ENCODE data around the gene RIN2. TPM values are rescaled to one million over a fixed set of nuclear protein-coding genes. Genes with fewer than 3 reads are reported as not detected.
"Not testable (repeated sequence)": the region's sequence is repeated elsewhere in the genome, so short reads cannot be mapped to it uniquely, and the experiment has no call there.

RIN2 gene
- total RNA-seq, 4 donors from 2014 or later, result 64.5 to 89.4 (median 77.5) TPM

- no peak for TF ChIP-seq CTCF (IDR thresholded peaks at IDR 0.05)
- TF ChIP-seq POLR2A (IDR thresholded peaks at IDR 0.05), result no peak
- WGBS, 2 donors, result 40 to 41% methylated on average over 5 of the region's 5 CpGs
- no peaks in the 10 kb centered on the region for H3K27me3 ChIP-seq
- intact Hi-C loops (cut with DNase I), result no loop called here
- H3K27ac ChIP-seq, result peak overlapping the region; percentile 18 to 72 (median 54)
- H3K4me1 ChIP-seq, result peaks cover 17 to 21% of the 10 kb centered on the region in 2 donors
- no peak overlapping the region for H3K4me3 ChIP-seq (replicated peaks in 1 of 3)
- no peaks in the 10 kb centered on the region for H3K36me3 ChIP-seq
- no peaks in the 10 kb centered on the region for H3K9me3 ChIP-seq
- DNase-seq, result peak; percentile 66
Observed at GRCh38 chr20:19750907-19751636, 7.0 kb upstream of the RIN2 start.

- H3K9me3 ChIP-seq; H3K36me3 ChIP-seq; intact Hi-C loops (cut with DNase I); H3K27ac ChIP-seq; DNase-seq; H3K4me3 ChIP-seq (replicated peaks in 1 of 3); H3K27me3 ChIP-seq: not testable (repeated sequence)
- 96 to 98% methylated on average over 7 to 12 of the region's 14 CpGs for WGBS, 2 donors
- H3K4me1 ChIP-seq, result peaks cover 24 to 32% of the 10 kb centered on the region in 2 donors
Observed at GRCh38 chr20:19754201-19754600, 3.9 kb upstream of the RIN2 start.

GRCh38 chr20:19756761-19757486 is 1.1 kb upstream of the RIN2 start:
- H3K4me3 ChIP-seq (replicated peaks in 1 of 3), result peak overlapping the region in 2 of 3 donors; percentile 8 to 53
- H3K4me1 ChIP-seq, result peaks cover 19 to 37% of the 10 kb centered on the region in 2 donors
- peak in 1 of 6 experiments; percentile 9 for TF ChIP-seq CTCF (IDR thresholded peaks at IDR 0.05)
- no peak for TF ChIP-seq POLR2A (IDR thresholded peaks at IDR 0.05)
- H3K9me3 ChIP-seq, result no peaks in the 10 kb centered on the region
- H3K27me3 ChIP-seq, result no peaks in the 10 kb centered on the region
- DNase-seq, result peak in 1 of 2 donors; percentile 22
- intact Hi-C loops (cut with DNase I), result no loop called here
- WGBS, 2 donors, result 13 to 14% methylated on average over 22 of the region's 22 CpGs
- peak overlapping the region; percentile 97 to 99 (median 97) for H3K27ac ChIP-seq
- no peaks in the 10 kb centered on the region for H3K36me3 ChIP-seq

- 0 to 1% methylated on average over 26 to 29 of the region's 45 CpGs for WGBS, 2 donors
- peak overlapping the region; percentile 97 to 99 (median 97) for H3K27ac ChIP-seq
- no peaks in the 10 kb centered on the region for H3K27me3 ChIP-seq
- H3K4me3 ChIP-seq (replicated peaks in 1 of 3), result peak overlapping the region; percentile 34 to 59 (median 53)
- H3K9me3 ChIP-seq, result no peaks in the 10 kb centered on the region
- H3K36me3 ChIP-seq, result no peaks in the 10 kb centered on the region
- no peak for TF ChIP-seq CTCF (IDR thresholded peaks at IDR 0.05)
- peak in 1 of 2 donors; percentile 77 for TF ChIP-seq POLR2A (IDR thresholded peaks at IDR 0.05)
- intact Hi-C loops (cut with DNase I), result no loop called here
- peak; percentile 99 for DNase-seq
- H3K4me1 ChIP-seq, result peaks cover 23 to 44% of the 10 kb centered on the region in 2 donors
Observed at GRCh38 chr20:19757487-19758132, 448 bp upstream of the RIN2 start.

- WGBS, 2 donors, result 0 to 3% methylated on average over 26 to 30 of the region's 54 CpGs
- DNase-seq, result peak; percentile 82 to 86
- H3K4me1 ChIP-seq, result peaks cover 23 to 44% of the 10 kb centered on the region in 2 donors
- H3K27ac ChIP-seq, result peak overlapping the region; percentile 97 to 99 (median 97)
- H3K36me3 ChIP-seq, result no peaks in the 10 kb centered on the region
- H3K4me3 ChIP-seq (replicated peaks in 1 of 3), result peak overlapping the region; percentile 34 to 86 (median 53)
- H3K9me3 ChIP-seq, result no peaks in the 10 kb centered on the region
- intact Hi-C loops (cut with DNase I), result no loop called here
- H3K27me3 ChIP-seq, result no peaks in the 10 kb centered on the region
- TF ChIP-seq CTCF (IDR thresholded peaks at IDR 0.05), result peak in 1 of 6 experiments; percentile 6
- TF ChIP-seq POLR2A (IDR thresholded peaks at IDR 0.05), result peak in 1 of 2 donors; percentile 22
Observed at GRCh38 chr20:19758501-19759331, 658 bp downstream of the RIN2 start.

Measured in thyroid gland (tissue), 4 donors.